ENCODE results near the gene CAMKK1.

The CAMKK1 gene

GRCh38 chr17:3917391-3917931 is 24.6 kb upstream of the CAMKK1 start:
- DNase-seq = no peak

- DNase-seq = no peak
Measured at GRCh38 chr17:3916825-3917224, 24.0 kb upstream of the CAMKK1 start.

DNA sequence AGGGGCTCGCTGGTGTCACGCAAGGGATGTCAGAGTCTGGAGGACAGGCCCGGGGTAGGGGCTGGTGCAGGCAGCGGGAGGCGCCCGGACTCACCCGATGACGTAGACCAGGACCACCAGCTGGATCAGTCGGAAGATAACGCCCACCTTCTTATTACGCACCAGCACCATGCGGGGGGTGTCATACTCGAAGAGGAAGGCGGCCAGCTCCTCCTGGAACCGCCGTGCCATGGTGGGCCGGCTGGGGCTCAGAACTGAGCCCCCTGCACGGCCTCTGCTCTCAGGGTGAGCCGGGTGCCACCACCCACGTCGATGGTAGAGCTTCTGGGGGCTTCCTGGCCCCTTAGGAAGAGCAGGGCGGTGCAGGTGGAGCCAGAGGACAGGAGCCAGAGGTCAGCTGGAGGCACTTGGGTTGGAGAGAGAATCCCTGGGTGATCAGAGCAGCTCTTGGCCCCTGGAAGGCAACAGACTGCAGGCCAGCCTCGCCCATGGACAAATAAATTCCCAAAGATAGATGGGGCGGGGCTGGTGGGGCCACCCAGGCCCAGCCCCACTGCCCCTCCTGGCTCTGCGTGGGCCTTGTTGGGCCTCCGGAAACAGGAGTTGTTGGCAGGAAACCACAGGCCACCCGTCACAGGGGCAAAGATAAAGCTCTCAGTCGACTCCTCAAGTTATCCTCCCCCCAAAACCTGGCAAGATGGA is 23.3 kb upstream of the CAMKK1 start, which contains the start of gene P2RX1:
Gene P2RX1, minus strand, starts transcription at position 471 of the 702 bp plus-strand sequence. Its CDS starts 240 bp downstream, at position 231.
- no peak for DNase-seq

DNA sequence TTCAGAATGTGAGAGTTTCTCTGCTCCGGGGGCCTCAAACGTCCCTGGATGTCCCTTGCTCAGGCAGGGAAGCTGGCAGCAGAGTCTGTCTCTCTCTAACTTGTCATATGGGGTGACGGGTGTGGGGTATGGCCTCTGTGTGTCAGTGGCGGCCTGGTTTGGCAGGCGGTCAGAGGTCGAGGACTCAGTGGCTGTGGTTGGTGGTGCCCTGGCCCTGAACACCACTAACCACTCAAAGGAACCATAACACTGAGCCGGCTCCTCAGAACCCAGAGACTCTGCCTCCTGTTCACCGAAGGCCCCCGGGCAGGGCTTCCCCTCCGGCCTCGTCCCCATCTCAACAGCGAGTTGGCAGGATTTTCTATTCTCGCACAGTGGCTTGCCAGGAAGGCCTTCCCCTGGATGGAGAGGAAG is 22.7 kb upstream of the CAMKK1 start:
- no peak for DNase-seq

DNA sequence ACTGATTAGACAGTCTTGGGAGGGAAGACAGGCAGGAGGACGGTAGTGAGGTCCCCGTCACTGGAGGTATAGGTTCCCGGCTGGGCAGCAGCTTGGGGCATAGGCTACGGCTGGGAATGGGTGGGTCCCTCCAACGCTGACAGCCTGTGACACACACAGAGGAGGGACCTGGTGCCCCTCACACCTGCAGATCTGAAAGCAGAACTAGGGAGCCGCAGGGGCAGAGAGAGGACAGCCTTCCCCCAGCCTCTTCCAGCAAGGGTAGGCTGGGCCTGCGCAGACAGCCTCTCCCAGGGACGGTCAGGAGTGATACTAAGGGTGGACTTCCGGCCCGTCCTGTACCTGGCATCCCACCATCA is 21.4 kb upstream of the CAMKK1 start:
- no peak for DNase-seq

- peak; percentile 2 for DNase-seq
Measured at GRCh38 chr17:3913531-3914311, 20.9 kb upstream of the CAMKK1 start.

DNA sequence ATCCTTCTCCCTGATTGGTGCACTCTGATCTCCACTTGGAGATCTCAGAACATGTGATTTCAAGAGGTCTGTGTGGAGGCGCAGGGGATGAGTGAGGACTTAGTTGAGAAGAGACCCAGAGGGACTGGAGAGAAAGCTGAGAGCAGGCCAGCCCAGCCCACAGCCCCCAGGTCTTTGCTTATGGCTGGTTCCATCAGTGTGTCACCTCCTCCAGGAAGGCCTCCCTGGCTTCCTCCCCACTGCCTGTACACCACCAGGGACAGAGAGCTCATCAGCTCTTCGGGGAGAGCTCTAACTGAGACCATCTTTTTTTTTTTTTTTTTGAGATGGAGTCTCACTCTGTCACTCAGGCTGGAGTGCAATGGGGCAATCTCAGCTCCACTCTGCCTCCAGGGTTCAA is 20.0 kb upstream of the CAMKK1 start:
- DNase-seq = no peak

DNA sequence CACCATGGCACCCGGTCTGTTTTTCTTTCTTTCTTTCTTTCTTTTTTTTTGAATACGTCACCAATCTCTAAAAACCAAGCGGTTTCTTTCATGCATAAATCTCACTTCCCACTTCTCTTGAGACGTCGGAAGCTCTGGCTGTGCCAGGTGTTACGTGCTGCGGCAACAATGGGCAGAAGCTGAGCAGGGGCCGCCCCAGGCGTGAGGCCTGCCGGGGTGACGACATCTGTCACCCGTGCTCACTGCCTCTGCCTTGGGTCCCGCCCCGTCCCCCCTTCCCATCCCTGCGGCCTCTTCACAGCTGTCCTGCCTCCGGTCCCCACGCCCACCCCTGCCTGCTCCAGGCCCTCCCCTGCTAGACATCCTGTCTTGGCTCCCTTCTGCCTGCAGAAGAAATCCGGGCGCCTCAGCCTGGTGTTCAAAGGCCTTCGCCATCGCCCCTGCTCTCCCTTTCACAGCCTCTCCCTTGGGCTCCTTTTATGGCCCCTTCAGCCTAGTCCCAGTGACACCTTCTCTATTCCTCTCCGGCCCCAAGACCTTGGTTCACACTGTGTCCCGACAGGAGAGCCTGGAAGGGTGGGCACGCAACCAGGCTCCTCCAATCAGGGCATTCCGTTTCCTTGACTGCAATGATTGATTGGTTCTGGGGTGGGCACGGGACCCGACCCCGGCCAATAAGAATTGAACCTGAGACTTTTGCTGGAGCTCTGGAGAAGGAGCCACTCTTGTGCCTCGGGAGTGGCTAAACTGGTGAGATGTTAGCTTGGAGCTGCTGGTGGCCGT is 18.6 kb upstream of the CAMKK1 start:
- no peak for DNase-seq

DNA sequence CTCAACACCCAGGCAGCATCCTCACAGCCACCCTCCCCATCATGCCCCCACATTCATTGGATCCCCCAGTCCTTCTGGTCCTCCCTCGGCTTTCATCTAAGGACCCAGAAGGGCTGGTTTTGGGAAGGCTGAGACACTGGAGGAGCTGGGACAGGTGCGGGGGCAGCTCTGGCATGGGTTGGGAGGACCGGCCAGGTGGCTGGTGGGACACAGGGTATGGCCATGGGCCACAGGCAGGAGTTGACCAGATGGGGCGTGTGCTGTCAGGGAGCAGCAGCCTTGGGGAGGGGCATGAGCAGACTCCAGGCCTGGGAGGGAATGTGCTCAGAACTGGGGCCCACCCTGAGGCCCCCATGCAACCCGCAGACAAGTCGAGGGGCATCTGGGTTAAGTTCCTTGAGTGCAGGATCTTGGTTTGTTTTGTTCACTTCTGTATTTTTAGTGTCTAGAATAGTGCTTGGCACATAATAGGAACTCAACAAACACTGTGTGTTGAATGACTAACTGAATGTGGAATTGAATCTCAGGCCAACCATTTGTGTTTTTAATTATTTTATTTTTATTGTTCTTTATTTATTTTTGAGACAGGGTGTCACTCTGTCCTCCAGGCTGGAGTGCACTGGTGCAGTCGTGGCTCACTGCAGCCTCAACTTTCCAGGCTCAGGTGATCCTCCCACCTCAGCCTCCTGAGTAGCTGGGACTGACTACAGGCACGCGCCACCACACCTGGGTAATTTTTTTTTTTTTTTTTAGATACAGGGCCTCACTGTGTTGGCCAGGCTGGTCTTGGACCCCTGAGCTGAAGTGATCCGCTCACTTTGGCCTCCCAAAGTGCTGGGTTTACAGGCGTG is 17.8 kb upstream of the CAMKK1 start:
- no peak for DNase-seq

DNA sequence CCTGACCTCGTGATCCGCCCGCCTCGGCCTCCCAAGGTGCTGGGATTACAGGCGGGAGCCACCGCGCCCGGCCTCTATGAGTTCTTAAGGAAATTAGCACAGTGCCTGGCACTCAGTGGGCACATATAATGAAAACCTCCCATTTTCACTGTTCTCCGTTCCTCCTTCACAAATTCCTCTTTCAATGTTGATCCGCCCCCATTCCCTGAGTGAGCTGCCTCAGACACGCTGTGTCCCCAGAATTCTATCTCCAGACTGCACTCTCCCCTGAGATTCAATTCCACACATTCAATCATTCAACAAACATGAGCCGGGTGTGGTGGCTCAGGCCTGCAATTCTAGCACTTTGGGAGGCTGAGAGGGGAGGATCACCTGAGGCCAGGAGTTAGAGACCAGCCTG is 16.4 kb upstream of the CAMKK1 start:
- DNase-seq = no peak

- no peak for DNase-seq
Measured at GRCh38 chr17:3907483-3908216, 14.8 kb upstream of the CAMKK1 start.

DNA sequence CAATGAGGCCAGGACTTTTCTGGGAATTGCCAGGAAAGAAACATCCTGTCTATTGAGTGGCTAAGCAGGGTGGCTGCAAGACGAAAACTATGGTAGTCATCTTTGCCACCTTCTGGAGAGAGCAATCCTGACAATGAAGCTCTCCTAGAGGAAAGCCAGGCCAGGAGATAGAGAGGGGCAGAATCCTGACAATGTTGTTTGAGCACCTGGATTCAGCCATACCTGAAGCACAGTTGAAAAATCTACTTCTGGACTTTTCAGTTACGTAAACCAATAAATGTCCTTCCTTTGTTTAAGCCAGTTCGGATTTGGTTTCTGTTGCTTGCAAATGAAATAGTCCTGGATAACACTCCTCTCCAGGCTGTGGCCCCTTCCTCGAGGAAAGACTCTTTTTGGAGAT is 14.0 kb upstream of the CAMKK1 start:
- no peak for DNase-seq

DNA sequence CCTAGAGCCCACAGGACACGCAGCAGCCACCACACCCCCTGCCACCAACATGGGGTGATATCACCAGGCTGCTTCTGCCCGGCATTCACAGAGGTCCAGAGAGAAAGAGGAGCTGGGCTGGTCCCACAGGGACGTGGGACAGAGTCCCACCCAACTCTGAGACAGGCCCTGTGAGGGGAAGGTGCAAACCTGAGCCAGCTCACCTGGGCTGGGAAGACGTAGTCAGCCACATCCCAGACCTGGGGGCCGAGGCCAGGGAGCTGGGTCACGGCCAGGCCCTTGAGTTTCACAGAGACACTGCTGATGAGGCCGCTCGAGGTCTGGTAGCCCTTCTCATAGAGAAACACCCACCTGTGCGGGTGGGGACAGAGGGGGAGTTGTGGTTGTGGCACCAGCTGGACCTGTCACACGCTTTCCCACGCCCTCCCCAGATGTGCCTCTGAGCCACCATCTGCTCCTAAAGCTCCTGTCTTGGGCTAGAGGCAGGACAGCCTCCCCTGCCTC is 12.2 kb upstream of the CAMKK1 start:
- no peak for DNase-seq

DNA sequence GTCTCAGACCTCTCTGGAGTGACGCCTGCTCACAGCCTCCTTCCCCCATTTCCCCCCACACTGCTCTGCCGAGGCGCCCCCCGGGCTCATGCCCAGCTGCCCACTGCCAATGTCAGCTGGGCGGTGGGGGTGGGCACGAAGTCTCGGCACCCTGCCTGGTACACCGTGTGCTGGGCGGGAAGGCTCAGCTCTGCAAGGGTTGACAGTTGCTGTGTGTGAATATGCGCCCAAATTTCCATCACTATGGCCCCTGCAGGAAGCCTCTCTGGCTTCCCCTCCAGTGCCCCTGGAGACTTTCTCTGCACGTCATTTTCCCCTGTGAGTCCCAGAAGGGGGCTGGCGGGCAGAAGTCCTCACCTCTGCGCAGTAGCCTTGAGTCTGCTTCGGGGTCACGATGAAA is 11.6 kb upstream of the CAMKK1 start:
- DNase-seq = no peak

GRCh38 chr17:3903881-3904290 is 11.0 kb upstream of the CAMKK1 start:
- DNase-seq = no peak

DNA sequence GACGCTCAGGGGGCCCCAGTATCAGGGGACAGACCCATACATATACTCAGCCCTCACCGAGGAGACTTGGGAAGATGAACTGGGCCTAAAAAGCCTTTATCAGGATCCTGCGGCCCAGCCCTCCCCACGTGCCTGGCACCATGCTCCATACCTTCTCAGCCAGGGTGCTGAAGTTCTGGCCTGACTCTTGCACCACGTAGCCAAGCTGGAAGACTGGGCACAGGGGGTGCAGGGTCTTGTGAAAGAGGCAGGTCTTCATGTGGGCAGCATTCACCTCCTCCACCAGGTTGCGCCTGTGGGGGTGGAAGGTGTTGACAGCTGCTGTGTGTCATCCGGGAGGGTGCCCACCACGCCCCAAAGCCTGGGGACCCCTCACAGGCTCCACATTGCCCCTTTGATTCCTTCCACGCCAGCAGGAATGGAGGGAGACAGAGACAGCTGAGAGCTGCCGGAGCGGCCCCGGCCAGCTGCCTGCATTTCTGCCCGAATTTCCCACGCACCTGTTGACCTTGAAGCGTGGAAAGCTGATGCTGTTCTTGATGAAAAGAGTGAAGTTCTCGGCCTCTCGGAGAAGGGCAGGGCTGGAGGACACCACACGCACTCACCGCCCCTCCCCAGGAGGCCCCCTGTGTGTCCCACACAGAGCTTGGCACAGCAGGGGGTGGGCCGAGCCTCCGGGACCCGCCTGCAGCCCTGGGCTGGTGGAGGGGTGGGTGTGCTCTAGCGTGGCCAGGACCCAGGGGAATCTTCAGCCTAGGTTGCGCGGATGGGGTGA is 10.4 kb upstream of the CAMKK1 start:
- no peak for DNase-seq

- DNase-seq = no peak
Measured at GRCh38 chr17:3900646-3901045, 7.8 kb upstream of the CAMKK1 start.

- no peak for DNase-seq
Measured at GRCh38 chr17:3897731-3898130, 4.9 kb upstream of the CAMKK1 start.

GRCh38 chr17:3896968-3897235 is 4.0 kb upstream of the CAMKK1 start:
- DNase-seq = no peak

- DNase-seq = no peak
Measured at GRCh38 chr17:3896108-3896967, 3.5 kb upstream of the CAMKK1 start.
